Measurements from ENCODE around the gene NAALADL2.
"Not testable (repeated sequence)": the region's sequence is repeated elsewhere in the genome, so short reads cannot be mapped to it uniquely, and the experiment has no call there.

Gene NAALADL2

DNA sequence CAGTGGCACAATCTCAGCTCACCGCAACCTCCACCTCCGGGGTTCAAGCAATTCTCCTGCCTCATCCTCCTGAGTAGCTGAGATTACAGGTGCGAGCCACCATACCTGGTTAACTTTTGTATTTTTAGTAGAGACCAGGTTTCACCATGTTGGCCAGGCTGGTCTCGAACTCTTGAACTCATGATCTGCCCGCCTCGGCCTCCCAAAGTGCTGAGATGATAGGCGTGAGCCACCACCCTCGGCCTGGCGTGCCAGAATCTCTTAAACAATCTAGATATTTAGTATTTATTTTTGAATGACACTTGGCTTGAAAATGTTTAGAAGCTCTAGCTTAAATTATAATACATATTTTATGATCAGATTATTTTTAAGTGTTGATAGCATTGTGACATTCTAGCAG, 755.0 kb downstream of the NAALADL2 start:
- DNase-seq, result not testable (repeated sequence)

DNA sequence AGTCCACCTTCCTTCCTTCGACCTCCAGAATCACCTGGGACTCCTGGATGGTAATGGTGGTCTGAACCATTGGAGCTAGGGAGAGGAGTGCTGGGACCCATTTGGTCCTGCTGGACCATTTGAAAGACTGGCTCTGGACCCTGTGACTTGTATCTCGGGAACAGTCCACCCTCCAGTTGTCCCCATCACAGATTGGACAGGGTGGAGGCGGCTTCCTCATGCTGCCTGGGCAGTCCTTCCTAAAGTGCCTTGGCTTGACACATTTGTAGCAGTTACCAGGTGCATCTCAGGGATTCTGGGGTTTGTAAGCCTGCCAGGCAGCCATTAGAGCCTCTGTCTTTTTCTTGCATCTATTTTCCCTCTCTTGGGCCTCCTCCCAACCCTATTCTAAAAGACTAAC, 758.1 kb downstream of the NAALADL2 start:
- DNase-seq, result no peak

DNA sequence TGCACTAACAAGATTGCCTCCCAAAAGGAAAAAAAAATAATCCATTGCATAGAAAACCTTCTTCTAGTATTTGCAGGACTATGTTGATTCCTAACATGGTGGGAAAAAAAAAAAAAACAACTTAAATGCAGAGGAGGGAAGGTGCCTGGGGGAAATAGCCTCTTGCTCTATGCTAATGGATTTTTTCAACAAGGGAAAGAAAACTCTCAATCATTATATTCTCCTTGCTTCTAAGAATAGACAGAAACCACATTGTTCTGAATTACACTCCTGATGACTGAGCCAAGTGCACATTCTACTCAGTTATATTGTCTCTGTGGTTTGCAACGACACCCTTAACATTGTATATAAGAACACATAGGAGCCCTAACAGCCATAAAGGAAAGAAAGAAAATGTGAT, 760.2 kb downstream of the NAALADL2 start:
- no peak for DNase-seq

DNA sequence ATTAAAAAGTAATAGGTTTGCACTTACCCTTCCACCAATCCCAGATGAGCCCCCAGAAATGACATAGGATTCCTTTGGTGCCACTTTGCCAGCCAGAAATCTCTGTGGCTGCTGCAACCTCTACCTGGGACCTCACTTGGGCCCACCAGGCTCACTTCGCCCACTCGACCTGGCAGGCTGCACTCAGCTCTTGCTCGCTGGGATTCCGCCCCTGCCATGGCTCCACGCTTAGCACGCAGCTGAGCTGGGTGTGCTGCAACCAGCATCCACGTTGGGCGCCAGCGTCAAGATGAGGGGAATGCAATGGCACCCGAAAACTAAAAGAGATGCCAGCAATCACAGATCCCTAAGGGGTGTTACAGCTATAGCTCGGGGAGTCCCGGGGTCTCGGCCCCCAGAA, 761.0 kb downstream of the NAALADL2 start:
- no peak for DNase-seq

DNA sequence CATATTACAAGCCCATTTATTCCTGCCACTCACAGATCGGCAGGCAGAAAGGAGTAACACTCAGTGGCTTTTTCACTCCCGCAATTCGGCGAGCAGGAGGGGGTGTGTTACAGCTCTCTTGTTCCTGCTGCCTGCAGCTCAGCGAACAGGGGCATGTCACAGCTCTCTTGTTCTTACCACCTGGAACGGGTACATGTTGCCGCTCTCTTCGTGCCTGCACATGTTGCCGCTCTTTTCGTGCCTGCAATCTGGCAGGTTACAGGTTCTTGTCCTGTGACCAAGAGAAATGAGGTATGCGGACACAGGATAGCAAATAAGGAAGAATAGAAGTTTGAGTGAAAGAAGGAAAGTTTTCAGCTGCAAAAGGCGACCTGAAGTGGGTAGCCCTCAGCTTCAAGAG, 761.4 kb downstream of the NAALADL2 start:
- DNase-seq, result no peak

DNA sequence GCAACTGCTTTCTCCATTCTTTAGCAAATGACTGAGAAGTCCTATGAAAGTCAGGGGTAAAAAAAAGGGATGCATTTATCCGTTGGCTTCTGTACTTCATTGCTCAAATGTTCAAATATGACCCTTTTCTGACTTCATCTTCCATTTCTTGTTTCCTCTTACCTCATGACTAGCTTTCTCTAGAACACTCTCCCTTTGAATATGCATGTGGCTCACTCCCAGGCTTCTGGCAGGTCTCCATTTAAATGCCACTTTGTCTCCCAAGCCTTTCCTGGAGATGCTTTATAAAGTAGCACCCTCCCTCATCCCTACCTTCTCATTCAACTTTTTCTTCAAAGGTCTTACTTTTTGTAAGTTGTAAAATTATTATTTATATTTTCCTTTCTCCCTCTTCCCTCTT, 781.8 kb downstream of the NAALADL2 start:
- DNase-seq, result no peak

DNA sequence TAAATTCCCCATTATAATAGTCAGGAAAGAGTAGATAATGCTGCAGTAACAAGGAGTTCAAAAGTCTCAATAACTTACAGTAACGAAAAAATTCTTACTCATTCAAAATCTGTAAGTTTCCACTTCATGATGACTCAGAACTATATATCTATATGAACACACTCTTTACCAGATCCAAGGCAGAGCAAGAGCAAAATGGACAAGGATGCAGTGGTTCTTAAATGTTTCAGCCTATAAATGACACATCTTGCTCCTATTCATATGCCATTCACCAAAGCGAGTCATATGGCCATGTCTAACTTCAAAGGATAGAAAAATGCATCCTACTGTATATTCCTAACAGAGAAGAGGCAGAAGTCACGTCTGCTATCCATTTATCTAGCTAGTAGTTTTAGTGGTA, 787.7 kb downstream of the NAALADL2 start:
- no peak for DNase-seq

DNA sequence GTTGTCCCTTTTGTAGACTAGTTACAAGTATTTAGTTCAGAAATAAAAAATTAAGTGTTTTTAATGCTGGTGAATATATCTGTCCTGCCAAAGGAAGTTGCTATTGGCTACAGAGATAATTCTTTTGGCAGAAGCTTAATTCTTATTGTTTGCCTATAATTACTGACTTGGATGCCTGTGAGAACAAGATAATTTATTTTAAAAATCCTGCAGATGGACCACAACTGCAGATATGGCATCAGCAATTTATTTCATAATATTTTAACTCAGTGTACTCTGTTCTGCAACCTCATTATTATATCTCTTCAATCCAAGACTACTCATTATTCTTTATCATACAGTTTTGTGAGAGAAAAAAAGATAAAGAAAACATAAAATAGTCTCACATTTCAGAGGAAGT, 789.8 kb downstream of the NAALADL2 start:
- no peak for DNase-seq

DNA sequence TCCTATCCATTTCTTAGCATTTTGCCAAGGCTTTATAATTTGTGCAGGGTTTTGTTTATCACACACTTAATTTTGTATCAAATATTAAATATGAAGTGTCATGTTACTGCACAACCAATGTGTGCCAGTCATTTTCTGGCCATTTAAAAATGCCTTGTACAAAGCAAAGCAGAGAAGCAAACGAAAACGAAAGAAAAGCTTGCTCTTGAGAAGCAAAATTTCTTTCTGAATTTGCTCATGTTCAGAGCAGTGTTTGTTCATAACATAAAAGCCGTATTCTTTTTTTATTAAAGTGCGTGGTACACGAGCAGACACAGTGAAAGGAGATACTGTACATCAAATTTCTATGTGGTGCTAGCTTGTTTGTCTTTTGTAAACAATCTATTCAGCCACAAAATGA, 792.6 kb downstream of the NAALADL2 start:
- DNase-seq, result no peak

DNA sequence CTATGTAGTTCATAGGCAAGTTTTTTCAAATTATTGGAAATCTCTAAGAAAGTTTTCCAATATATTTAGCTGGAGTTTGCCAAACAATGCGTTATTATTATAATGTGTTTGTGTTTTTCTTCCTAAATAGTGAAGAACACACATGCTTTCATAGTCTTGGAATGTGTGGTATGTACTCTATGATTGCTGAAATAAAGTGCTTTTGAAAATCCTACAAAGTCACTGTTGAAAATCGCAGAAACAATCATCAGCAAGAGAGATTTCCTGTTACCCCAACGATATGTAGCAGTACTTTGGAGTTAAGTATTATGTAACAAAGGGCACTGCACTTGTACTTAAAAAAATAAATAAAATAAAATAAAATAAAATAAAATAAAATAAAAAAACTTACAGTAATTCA, 796.2 kb downstream of the NAALADL2 start:
- no peak for DNase-seq

DNA sequence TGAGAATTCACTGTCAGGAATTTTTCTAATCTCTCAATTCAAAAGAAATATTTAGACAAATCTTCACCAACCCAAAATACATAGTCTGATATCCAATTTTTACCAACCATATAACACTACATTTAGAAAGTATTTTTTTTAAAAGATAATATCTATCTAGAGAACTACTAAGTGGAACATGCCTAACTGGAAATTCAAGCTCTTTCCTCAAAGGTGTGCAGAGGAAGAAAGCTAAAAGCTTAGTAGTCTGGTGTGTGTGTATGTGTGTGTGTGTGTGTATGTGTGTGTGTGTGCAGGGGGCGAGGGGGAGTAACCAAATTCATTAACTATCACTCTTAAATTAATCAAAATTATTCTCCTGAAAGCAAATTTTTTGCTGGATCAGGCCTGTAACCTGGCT, 797.3 kb downstream of the NAALADL2 start:
- no peak for DNase-seq

DNA sequence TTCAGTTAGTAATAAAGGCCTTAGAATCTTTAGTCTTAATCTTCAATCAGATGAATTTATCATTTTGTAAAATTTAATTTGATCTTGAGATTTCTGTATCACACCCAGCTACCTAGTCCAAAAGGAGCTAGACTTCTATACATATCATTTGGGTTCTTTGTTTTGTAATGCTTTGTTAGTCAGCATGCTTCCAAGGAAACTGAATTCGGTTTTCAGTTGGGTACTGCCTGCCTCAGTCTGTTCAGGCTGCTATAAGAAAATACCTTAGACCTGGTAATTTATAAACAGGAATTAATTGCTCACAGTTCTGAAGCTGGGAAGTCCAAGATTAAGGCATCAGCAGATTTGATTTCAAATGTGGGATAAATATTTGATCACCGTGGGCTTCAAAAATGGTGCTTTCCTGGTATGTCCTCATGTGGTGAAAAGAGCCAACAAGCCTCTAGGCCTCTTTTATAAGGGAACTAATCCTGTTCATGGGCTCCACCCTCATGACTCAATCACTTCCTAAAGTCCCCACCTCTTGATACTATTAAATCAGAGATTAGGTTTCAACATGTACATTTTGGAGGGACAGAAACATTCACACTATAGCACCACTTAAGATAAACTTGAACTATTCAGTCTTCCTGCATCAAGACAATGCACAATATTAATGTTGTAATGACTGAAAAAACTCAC, 800.7 kb downstream of the NAALADL2 start:
- DNase-seq, result no peak

DNA sequence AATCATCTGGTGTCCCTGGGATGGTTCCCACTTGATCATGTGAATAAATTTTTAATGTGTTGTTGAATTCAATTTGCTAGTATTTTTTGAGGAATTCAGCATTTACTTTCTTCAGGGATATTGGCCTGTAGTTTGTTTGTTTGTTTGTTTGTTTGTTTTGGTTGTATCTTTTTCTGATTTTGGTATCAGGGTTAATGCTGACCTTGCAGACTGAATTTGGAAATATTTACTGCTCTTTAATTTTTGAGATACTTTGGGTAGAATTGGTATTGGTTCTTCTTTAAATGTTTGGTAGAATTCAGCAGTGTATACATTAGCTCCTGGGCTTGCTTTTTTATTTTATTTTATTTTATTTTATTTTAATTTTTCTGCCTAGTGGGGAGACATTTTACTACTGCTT, 803.7 kb downstream of the NAALADL2 start:
- DNase-seq, result no peak

DNA sequence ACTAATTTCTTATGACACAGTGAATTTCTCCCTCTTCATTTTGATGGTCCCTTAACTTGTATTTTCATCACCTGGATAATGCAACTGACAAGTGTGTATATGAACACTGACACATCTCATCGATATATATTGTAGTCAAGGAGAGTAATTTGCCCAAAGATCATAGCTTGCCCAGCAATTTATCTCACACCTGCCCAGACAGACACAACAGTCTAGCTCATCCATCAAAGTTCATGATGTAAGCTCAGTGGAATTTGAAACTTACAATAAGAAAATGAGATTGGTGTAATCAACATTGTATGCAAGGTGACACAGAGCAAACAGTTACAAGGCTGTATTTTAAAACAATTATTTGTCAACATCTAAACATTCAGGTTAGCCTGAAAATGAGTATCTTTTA, 805.8 kb downstream of the NAALADL2 start:
- no peak for DNase-seq

DNA sequence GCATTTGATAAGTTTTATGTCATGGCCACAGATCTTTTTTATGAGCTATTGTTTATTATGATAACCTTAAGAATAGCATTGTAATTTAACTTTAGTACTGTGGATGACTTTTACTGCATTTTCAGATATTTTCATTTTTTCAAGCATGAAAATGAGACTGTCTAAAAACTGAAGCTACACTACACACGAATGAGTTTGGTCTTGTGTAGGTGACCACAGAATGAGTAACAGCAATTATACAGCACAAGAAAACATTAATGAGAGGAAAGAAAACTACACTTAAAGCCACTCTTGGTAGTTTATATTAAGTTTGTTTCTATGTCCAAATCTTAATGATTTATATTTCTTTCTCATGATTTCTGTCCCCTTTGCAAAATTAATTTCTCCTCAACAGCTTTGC, 809.2 kb downstream of the NAALADL2 start:
- DNase-seq, result no peak

DNA sequence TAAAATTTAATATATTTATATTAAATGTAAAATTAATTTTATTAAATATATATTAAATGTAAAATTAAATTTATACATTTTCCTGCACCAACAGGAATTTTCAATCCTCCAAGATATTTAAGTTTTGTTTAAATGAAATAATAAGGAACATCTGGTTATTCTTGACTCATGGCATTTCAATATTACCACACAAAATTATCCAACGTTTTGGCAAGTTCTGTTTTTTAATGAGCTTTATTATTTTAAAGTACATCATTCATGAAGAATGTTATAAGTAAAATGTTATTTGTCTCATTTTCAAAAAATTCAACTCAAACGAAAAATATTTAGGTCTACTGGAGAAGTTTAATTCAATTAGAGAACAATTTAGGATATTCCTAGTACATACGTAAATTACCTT, 811.4 kb downstream of the NAALADL2 start:
- no peak for DNase-seq

DNA sequence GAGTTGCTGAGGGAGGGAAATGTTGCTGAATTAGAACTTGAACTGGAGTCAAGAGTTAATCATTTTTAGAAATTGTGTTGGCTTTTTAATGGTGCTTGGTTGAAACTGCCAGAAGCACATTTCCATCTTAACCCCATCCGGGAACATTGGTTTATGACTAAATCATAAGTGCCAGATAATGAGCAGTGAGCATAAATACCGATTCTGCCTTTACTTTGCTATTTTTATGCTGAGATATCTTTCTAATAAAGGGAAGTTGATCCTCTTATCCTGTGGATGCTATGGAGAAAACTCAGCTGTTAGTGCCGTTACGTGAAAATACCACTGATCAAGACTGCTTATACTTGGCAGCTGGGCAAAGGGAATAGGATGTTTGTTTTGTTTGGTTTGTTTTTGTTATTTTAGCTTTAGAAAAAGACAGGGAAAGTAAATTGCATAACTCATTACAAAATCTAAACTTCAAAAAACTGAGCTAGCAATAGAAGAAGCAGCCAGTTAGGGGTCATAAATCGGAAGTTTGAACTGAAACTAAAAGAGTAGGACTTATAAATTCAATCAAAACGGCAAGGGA, 813.1 kb downstream of the NAALADL2 start:
- no peak for DNase-seq

DNA sequence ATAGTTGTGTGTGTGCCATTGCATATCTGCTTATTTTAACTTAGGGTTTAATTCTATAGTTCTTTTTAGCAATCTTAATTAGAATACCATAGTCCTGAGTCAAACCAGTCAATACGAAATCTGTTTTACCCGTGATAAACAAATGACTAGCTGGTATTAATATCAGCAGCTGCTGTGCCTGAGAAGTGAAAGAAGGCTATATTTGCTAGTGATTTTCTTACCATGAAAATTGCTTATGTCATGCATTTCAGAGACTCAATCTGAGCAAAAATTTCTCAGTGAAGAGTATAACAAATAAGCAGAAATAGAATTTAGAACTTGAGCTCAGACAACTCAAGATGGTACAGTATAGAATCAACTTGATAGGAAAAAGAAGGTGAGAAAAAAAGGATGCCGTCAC, 820.4 kb downstream of the NAALADL2 start:
- DNase-seq, result no peak

DNA sequence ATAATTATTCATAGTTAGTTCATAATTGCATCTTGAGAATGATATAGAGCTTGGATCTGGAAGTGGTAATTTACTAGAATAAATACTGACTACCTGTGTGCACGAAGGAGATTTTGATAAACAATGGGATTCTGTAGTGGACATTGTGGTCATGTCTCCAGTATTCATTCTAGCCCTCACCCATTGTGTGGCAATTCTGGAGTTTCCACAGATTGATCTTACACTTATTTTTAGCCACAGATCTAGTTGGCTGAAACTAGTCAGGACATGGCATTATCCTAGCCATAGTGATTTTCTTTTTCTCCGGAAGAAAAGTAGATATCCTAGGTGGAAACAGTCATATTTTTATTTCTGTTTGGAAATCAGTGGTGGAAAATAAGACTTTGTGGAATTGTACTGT, 833.1 kb downstream of the NAALADL2 start:
- DNase-seq, result no peak

DNA sequence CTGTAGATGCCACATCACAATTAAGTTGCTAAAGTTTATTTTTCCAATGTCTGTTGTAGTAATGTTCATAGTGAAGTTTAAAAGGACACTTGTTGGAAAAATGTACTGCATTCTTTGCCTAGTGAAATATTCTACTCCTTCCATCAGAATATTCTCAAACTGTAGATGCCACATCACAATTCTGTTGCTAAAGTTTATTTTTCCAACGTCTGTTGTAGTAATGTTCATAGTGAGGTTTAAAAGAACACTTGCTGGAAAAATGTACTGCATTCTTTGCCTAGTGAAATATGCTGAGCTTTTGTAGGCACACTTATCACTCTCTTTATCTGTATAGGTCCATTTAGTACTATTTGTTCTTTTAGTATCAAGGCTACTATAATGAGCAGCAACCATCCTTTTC, 836.1 kb downstream of the NAALADL2 start:
- no peak for DNase-seq

DNA sequence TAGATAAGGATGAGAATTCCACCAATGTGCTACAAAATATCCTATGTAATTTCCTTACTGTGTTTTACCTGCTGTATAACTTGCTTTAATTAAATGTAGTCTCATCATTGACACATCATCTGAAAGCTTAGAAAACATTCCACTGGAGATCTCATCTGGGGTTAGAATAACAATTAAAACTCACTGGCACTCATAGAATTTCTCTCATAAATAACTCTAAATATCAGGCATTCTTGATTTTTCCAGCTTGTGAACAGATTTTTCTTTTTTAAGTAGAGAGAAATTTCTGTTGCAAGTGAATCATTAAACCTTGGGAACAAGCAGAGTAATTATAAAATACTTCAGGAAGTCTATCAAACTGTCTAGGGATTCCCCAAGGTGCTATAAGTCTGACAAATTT, 843.8 kb downstream of the NAALADL2 start:
- no peak for DNase-seq

DNA sequence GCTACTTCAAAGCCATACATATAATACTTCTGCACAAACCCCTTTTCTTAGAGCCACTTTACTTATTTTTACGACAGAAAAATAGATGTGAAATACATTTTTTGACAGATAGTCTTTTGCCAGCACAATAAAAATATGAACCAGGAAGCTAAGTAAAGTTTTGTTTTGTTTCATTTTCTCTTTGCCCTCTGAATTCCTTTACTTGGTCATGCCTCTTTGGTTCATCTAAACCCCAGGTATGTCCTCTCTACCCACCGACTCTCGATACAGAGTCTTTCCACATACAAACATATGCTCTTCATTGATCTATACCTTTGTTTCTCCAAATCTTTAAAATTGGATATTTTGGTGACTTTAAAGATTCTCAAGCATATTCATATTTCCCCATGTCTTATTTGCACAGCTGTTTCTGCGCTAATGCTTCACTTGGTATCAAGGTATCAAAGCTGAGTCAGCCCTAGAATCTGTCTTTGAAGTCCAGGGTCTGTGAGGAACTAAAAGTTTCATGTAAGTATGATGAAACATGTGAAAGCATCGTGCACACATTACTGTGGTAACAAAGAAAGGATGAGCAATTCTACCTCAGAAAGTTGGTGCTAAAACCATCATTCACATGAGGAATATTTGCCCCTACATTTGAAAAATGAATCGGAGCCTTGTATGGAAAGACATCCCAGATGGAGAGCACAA, 845.4 kb downstream of the NAALADL2 start:
- DNase-seq, result no peak

DNA sequence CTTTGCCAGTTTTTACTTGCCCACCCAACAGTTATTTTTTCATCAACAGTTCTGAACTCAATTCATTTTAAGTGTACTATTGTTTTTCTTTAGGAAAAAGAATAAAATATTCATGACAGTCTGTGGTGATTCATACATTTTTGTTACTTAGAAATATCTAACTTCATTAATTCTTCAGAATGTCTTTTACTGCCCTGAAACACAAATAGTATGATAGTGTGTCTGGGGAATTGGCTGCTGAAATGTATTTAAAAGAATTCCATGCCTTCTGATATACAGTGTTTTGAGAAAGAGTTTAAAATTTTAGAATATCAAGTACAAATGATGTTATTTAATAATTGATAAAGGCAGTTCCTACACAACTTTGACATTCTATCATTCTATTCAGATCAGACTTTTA, 854.1 kb downstream of the NAALADL2 start:
- no peak for DNase-seq

DNA sequence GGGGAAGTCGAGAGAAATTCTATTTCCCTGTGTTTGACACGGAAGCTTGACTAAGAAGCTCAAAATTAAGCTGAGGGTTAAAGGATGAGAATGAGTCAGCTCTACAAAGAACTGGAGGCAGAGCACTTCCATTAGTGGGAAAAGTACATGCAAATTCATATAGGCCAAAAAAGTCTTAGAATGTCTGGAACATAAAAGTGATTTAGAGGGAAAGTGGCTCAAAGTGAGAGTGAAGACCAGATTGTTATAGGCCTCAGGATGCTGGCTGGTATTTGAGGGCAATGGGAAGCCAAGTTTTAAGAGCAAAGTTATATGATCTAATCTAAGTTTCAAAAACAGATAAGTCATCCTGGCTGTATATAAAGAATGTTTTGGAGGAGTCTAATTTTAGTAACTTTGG, 857.3 kb downstream of the NAALADL2 start:
- no peak for DNase-seq

DNA sequence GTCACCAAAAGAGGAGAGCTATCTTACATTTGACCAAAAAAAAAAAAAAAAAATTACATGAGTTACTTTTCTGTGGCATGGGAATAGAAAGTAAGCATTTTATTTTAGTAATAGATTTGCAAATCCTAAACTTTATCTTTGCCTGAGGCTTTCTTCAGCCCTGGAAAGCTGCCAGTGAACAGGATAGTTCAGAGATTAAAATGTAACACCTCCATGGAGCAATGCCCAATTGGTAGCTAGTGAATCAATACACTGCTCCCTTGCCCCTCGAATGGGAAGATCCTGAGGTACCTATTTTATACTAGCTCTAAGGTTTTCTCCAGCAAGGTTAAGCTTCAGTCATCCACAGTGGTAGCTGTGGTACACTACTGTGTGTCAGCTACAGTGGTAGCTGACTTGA, 867.1 kb downstream of the NAALADL2 start:
- DNase-seq, result no peak
